ENCODE data around the gene KRTAP4-9. TPM values are rescaled to one million over a fixed set of nuclear protein-coding genes. Genes with fewer than 3 reads are reported as not detected.
"Not testable (repeated sequence)": the region's sequence is repeated elsewhere in the genome, so short reads cannot be mapped to it uniquely, and the experiment has no call there.

KRTAP4-9 gene
- total and polyA plus RNA-seq, 2 of the 13 experiments (the other 11 are each of a cell fraction or from before 2014, with no cell fraction given), result not detected

GRCh38 chr17:41147531-41148204 is 42.5 kb downstream of the KRTAP4-9 start:
- H2AFZ ChIP-seq (ENCODE audit: low read length), result no peak overlapping the region
- no peak overlapping the region for H3K4me3 ChIP-seq (replicated peaks in 1 of 3; ENCODE audit: insufficient read depth in 1 of 3, low read depth in 2 of 3, low read length in 3 of 3)
- H3K9me3 ChIP-seq (ENCODE audit: low read length), result peaks cover 17% of the 10 kb centered on the region
- H3K27me3 ChIP-seq (ENCODE audit: control insufficient read depth in 1 of 2, insufficient read depth in 2 of 2, low read length in 2 of 2), result no peaks in the 10 kb centered on the region
- H3K79me2 ChIP-seq (ENCODE audit: insufficient read depth, low read length), result no peaks in the 10 kb centered on the region
- H3K4me2 ChIP-seq (ENCODE audit: low read depth, low read length), result no peak overlapping the region
- no peak overlapping the region for H3K27ac ChIP-seq (ENCODE audit: extremely low read length, insufficient read depth, low read length)
- ATAC-seq, result no peak
- H3K4me1 ChIP-seq (ENCODE audit: insufficient read depth, low read length), result no peaks in the 10 kb centered on the region
- CTCF ChIA-PET (ENCODE audit: low intra/inter-chr PET ratio, low total read pairs), result no interaction called here
- H3K36me3 ChIP-seq (replicated peaks in 1 of 2; ENCODE audit: control insufficient read depth in 1 of 2, insufficient read depth in 2 of 2, low read length in 2 of 2), result no peaks in the 10 kb centered on the region
- DNase-seq (ENCODE audit: low spot score), result no peak
- TF ChIP-seq ZNF629 (CRISPR knock-in tag; conservative IDR thresholded peaks at IDR 0.05) (no peak), HNRNPK (IDR thresholded peaks at IDR 0.05; ENCODE audit: low read depth, low read length, poor library complexity, severe bottlenecking) (peak; percentile 85)
- 51% methylated on average over 2 of the region's 2 CpGs for WGBS (ENCODE audit: low lambda C conversion rate)
- no TSS peak for BruUV-seq (replicated peaks)
- in situ Hi-C loops (cut with HindIII; ENCODE audit: extremely low pct_ligation_motif_present, low pct_unique_long_range_greater_than_20kb) (no loop called here), intact Hi-C loops (cut with micrococcal nuclease; ENCODE audit: unreplicated experiment) (no loop called here)
- FAIRE-seq, result no peak
- POLR2A ChIA-PET, result no interaction called here
- H4K20me1 ChIP-seq (ENCODE audit: insufficient read depth, low read length), result no peaks in the 10 kb centered on the region
- no peak overlapping the region for H3K9ac ChIP-seq (ENCODE audit: insufficient read depth, low read depth, low read length)

GRCh38 chr17:41148971-41149651 is 43.9 kb downstream of the KRTAP4-9 start:
- ATAC-seq; BruUV-seq (replicated peaks); H3K4me1 ChIP-seq (ENCODE audit: insufficient read depth, low read length); H3K9me3 ChIP-seq (ENCODE audit: low read length); H3K9ac ChIP-seq (ENCODE audit: insufficient read depth, low read depth, low read length); H3K79me2 ChIP-seq (ENCODE audit: insufficient read depth, low read length); H3K27me3 ChIP-seq (ENCODE audit: control insufficient read depth in 1 of 2, insufficient read depth in 2 of 2, low read length in 2 of 2); H4K20me1 ChIP-seq (ENCODE audit: insufficient read depth, low read length); H3K4me2 ChIP-seq (ENCODE audit: low read depth, low read length); in situ Hi-C loops (cut with HindIII; ENCODE audit: extremely low pct_ligation_motif_present, low pct_unique_long_range_greater_than_20kb); DNase-seq (ENCODE audit: low spot score); POLR2A ChIA-PET; H3K27ac ChIP-seq (ENCODE audit: extremely low read length, insufficient read depth, low read length); H3K36me3 ChIP-seq (replicated peaks in 1 of 2; ENCODE audit: control insufficient read depth in 1 of 2, insufficient read depth in 2 of 2, low read length in 2 of 2); H3K4me3 ChIP-seq (replicated peaks in 1 of 3; ENCODE audit: insufficient read depth in 1 of 3, low read depth in 2 of 3, low read length in 3 of 3); CTCF ChIA-PET (ENCODE audit: low intra/inter-chr PET ratio, low total read pairs); intact Hi-C loops (cut with micrococcal nuclease; ENCODE audit: unreplicated experiment); FAIRE-seq; H2AFZ ChIP-seq (ENCODE audit: low read length): not testable (repeated sequence)
- 33% methylated on average over 8 of the region's 10 CpGs for WGBS (ENCODE audit: low lambda C conversion rate)

All from HepG2 (cell line).